ENCODE measurements around the gene SMYD3.

The SMYD3 gene

GRCh38 chr1:245751726-245752470, 755.2 kb downstream of the SMYD3 start:
- 0 out of 2 replicates have a peak, but pooled peaks cover 3% of the 10 kb centered on the region for H3F3A ChIP-seq (ENCODE audit: insufficient read depth)
- H3K4me2 ChIP-seq (ENCODE audit: low read depth, low read length, poor library complexity, severe bottlenecking), result no peak overlapping the region
- no peaks in the 10 kb centered on the region for H3K79me2 ChIP-seq (ENCODE audit: insufficient read depth, low read length)
- TF ChIP-seq CTCF (IDR thresholded peaks at IDR 0.05; ENCODE audit: insufficient read depth, low read length, poor library complexity, severe bottlenecking) (no peak), EZH2phosphoT487 (conservative IDR thresholded peaks at IDR 0.05; ENCODE audit: low read length) (no peak)
- H3K9ac ChIP-seq (ENCODE audit: low read length), result no peak overlapping the region
- no peak overlapping the region for H3K4me3 ChIP-seq (ENCODE audit: insufficient read depth, low read length, poor library complexity, severe bottlenecking)
- H3K9me2 ChIP-seq (replicated peaks; ENCODE audit: insufficient read depth, low read length), result no peaks in the 10 kb centered on the region
- H3K27me3 ChIP-seq (ENCODE audit: low read length), result no peaks in the 10 kb centered on the region
- H3K27ac ChIP-seq (ENCODE audit: low read depth, low read length), result no peak overlapping the region
- H4K20me1 ChIP-seq (ENCODE audit: low read depth, low read length), result no peaks in the 10 kb centered on the region
- H2AFZ ChIP-seq (ENCODE audit: low read depth, low read length, severe bottlenecking), result no peak overlapping the region
- no peaks in the 10 kb centered on the region for H3K9me3 ChIP-seq (ENCODE audit: insufficient read depth, low read length)
- no peaks in the 10 kb centered on the region for H3K36me3 ChIP-seq (ENCODE audit: low read length)

- no peak overlapping the region for H2AFZ ChIP-seq (ENCODE audit: low read depth, low read length, severe bottlenecking)
- H3K4me2 ChIP-seq (ENCODE audit: low read depth, low read length, poor library complexity, severe bottlenecking), result no peak overlapping the region
- no peak overlapping the region for H3K27ac ChIP-seq (ENCODE audit: low read depth, low read length)
- 0 out of 2 replicates have a peak, but pooled peaks cover 3% of the 10 kb centered on the region for H3F3A ChIP-seq (ENCODE audit: insufficient read depth)
- H3K9me3 ChIP-seq (ENCODE audit: insufficient read depth, low read length), result no peaks in the 10 kb centered on the region
- no peaks in the 10 kb centered on the region for H3K27me3 ChIP-seq (ENCODE audit: low read length)
- no peak overlapping the region for H3K9ac ChIP-seq (ENCODE audit: low read length)
- no peaks in the 10 kb centered on the region for H3K36me3 ChIP-seq (ENCODE audit: low read length)
- TF ChIP-seq EZH2phosphoT487 (conservative IDR thresholded peaks at IDR 0.05; ENCODE audit: low read length) (no peak), CTCF (IDR thresholded peaks at IDR 0.05; ENCODE audit: insufficient read depth, low read length, poor library complexity, severe bottlenecking) (no peak)
- H3K79me2 ChIP-seq (ENCODE audit: insufficient read depth, low read length), result no peaks in the 10 kb centered on the region
- no peaks in the 10 kb centered on the region for H3K9me2 ChIP-seq (replicated peaks; ENCODE audit: insufficient read depth, low read length)
- no peaks in the 10 kb centered on the region for H4K20me1 ChIP-seq (ENCODE audit: low read depth, low read length)
- H3K4me3 ChIP-seq (ENCODE audit: insufficient read depth, low read length, poor library complexity, severe bottlenecking), result no peak overlapping the region
Observed at GRCh38 chr1:245751116-245751515, 756.0 kb downstream of the SMYD3 start.

- Histone ChIP-seq H3F3A (ENCODE audit: insufficient read depth) (no peaks in the 10 kb centered on the region), H3K27me3 (ENCODE audit: low read length) (no peaks in the 10 kb centered on the region), H3K9me2 (replicated peaks; ENCODE audit: insufficient read depth, low read length) (no peaks in the 10 kb centered on the region), H3K9me3 (ENCODE audit: insufficient read depth, low read length) (no peaks in the 10 kb centered on the region), H3K79me2 (ENCODE audit: insufficient read depth, low read length) (no peaks in the 10 kb centered on the region), H3K4me2 (ENCODE audit: low read depth, low read length, poor library complexity, severe bottlenecking) (no peak overlapping the region), H3K36me3 (ENCODE audit: low read length) (no peaks in the 10 kb centered on the region), H3K9ac (ENCODE audit: low read length) (no peak overlapping the region), H4K20me1 (ENCODE audit: low read depth, low read length) (no peaks in the 10 kb centered on the region), H3K27ac (ENCODE audit: low read depth, low read length) (no peak overlapping the region), H2AFZ (ENCODE audit: low read depth, low read length, severe bottlenecking) (no peak overlapping the region), H3K4me3 (ENCODE audit: insufficient read depth, low read length, poor library complexity, severe bottlenecking) (no peak overlapping the region)
- no peak for TF ChIP-seq CTCF (IDR thresholded peaks at IDR 0.05; ENCODE audit: insufficient read depth, low read length, poor library complexity, severe bottlenecking)
- TF ChIP-seq EZH2phosphoT487 (conservative IDR thresholded peaks at IDR 0.05; ENCODE audit: low read length), result no peak
Observed at GRCh38 chr1:245750261-245750660, 756.8 kb downstream of the SMYD3 start.
